ENCODE results near the gene MACO1. TPM values are rescaled to one million over a fixed set of nuclear protein-coding genes. Genes with fewer than 3 reads are reported as not detected.

MACO1 gene
- total RNA-seq, 1 experiment from 2014 or later = 9.8 TPM

DNA sequence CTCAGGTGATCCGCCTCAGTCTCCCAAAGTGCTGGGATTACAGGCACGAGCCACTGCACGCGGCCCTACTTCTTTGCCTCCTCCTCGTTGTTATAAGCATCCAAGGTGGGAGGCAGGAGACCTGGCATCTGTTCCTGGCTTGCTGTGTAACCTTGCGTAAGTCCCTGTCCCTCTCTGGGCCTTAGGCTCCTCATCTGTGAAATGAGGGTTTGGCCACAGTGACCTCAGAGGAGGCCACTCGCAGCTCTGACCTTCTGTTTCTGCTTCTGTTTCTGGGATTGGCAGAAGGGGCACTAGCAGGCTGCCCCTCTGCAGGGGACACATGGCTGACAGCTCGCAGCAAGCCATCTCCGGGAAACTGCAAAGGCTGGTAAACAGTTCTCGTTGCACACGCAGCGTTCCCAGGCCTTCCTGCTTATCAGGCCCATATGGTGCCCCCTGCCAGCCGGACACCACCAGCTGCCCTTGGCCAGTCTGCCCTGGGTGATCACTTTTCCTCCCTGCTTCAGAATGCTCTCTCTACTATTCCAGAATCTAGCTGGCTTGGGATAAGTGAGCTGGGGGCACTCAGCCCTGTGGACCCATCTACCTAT is 110.1 kb downstream of the MACO1 start:
- H4K20me1 ChIP-seq (ENCODE audit: insufficient read depth) = no peaks in the 10 kb centered on the region; the same call in 1 of the 2 replicates
- ATAC-seq = no peak
- H3K4me2 ChIP-seq (ENCODE audit: low read length) = no peak overlapping the region
- H2AFZ ChIP-seq (ENCODE audit: low read depth, low read length, poor library complexity, severe bottlenecking) = no peak overlapping the region
- no peak overlapping the region for H3K27ac ChIP-seq (ENCODE audit: low read depth, low read length)
- ChIA-PET RAD21 (ENCODE audit: low non-redundant PET in 1 of 2, low total read pairs in 2 of 2, uncharacterized antibody in 2 of 2, unreplicated experiment in 2 of 2) (no interaction called here), CTCF (no interaction called here), POLR2A (no interaction called here)
- peaks cover 15 to 28% of the 10 kb centered on the region in 2 experiments for H3K4me1 ChIP-seq (ENCODE audit: control insufficient read depth in 1 of 2, insufficient read depth in 2 of 2, low read length in 2 of 2)
- no peaks in the 10 kb centered on the region for H3K9me2 ChIP-seq (ENCODE audit: insufficient read depth)
- H3K9ac ChIP-seq (ENCODE audit: low read length) = no peak overlapping the region
- intact Hi-C loops (cut with micrococcal nuclease) = loop anchor here (10.0 kb wide), 1 partner anchor 454 kb away; the partner anchor contains the start of gene PAFAH2
- no peaks in the 10 kb centered on the region for H3K27me3 ChIP-seq (ENCODE audit: insufficient read depth, low read length)
- no peak for TF ChIP-seq POLR2A (IDR thresholded peaks at IDR 0.05; ENCODE audit: borderline replicate concordance, extremely low read depth, insufficient read depth, insufficient read length)
- no peak for TF ChIP-seq ZBTB33 (IDR thresholded peaks at IDR 0.05; ENCODE audit: extremely low read depth, insufficient replicate concordance, low read length)
- no peak overlapping the region for H3K4me3 ChIP-seq (replicated peaks in 1 of 2; ENCODE audit: low read depth in 1 of 2, low read length in 2 of 2)
- BruUV-seq (replicated peaks) = no TSS peak
- H3K36me3 ChIP-seq (ENCODE audit: control insufficient read depth in 1 of 2, insufficient read depth in 2 of 2, low read length in 2 of 2) = no peaks in the 10 kb centered on the region
- H3K9me3 ChIP-seq (ENCODE audit: control insufficient read depth in 1 of 2, insufficient read depth in 1 of 2, low read depth in 1 of 2, low read length in 2 of 2) = no peaks in the 10 kb centered on the region
- H3K79me2 ChIP-seq (ENCODE audit: insufficient read depth, low read length) = peaks cover 18% of the 10 kb centered on the region; the same call in 1 of the 2 replicates
- no peak for DNase-seq (ENCODE audit: low read depth, low spot score)

DNA sequence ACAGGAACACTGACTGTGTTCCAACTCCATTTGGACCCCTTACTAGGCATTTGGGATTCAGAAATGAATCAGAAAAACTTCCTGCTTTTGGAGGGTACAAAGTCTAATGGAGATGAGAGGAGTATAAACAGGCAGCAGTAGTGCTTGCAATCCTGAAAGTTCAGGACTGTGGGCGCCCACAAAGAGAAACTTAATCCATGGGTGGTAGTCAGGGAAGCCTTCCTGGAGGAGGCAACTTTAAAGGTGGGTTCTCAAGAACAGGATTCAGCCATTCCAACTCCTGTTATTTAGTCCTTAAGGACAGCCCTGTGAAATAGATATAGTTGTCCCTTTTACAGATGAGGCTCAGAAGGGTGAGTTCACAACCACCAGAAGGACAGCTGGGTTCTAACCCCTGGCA is 110.7 kb downstream of the MACO1 start:
- Histone ChIP-seq H3K9me3 (ENCODE audit: control insufficient read depth in 1 of 2, insufficient read depth in 1 of 2, low read depth in 1 of 2, low read length in 2 of 2) (no peaks in the 10 kb centered on the region), H4K20me1 (ENCODE audit: insufficient read depth) (no peaks in the 10 kb centered on the region; the same call in 1 of the 2 replicates), H3K4me3 (replicated peaks in 1 of 2; ENCODE audit: low read depth in 1 of 2, low read length in 2 of 2) (no peak overlapping the region), H3K9ac (ENCODE audit: low read length) (no peak overlapping the region), H3K27ac (ENCODE audit: low read depth, low read length) (no peak overlapping the region), H3K9me2 (ENCODE audit: insufficient read depth) (no peaks in the 10 kb centered on the region), H3K36me3 (ENCODE audit: control insufficient read depth in 1 of 2, insufficient read depth in 2 of 2, low read length in 2 of 2) (no peaks in the 10 kb centered on the region), H2AFZ (ENCODE audit: low read depth, low read length, poor library complexity, severe bottlenecking) (no peak overlapping the region), H3K4me2 (ENCODE audit: low read length) (no peak overlapping the region), H3K27me3 (ENCODE audit: insufficient read depth, low read length) (no peaks in the 10 kb centered on the region), H3K4me1 (ENCODE audit: control insufficient read depth in 1 of 2, insufficient read depth in 2 of 2, low read length in 2 of 2) (peaks cover 15 to 32% of the 10 kb centered on the region in 2 experiments), H3K79me2 (ENCODE audit: insufficient read depth, low read length) (peaks cover 23% of the 10 kb centered on the region)
- ATAC-seq (no peak), DNase-seq (ENCODE audit: low read depth, low spot score) (no peak)
- no TSS peak for BruUV-seq (replicated peaks)
- intact Hi-C loops (cut with micrococcal nuclease) = loop anchor here (10.0 kb wide), 1 partner anchor 453 kb away; the partner anchor contains the start of gene PAFAH2
- CTCF ChIA-PET = no interaction called here
- POLR2A ChIA-PET = no interaction called here
- RAD21 ChIA-PET (ENCODE audit: low non-redundant PET in 1 of 2, low total read pairs in 2 of 2, uncharacterized antibody in 2 of 2, unreplicated experiment in 2 of 2) = no interaction called here
- TF ChIP-seq EZH2 (IDR thresholded peaks at IDR 0.05) = no peak
- TF ChIP-seq REST (IDR thresholded peaks at IDR 0.05; ENCODE audit: low read depth) = no peak
- TF ChIP-seq ATF3 (IDR thresholded peaks at IDR 0.05) = no peak
- no peak for TF ChIP-seq EGR1 (IDR thresholded peaks at IDR 0.05; ENCODE audit: low read depth)
- no peak for TF ChIP-seq ELF1 (IDR thresholded peaks at IDR 0.05; ENCODE audit: borderline replicate concordance, low read depth)
- TF ChIP-seq ZFX (IDR thresholded peaks at IDR 0.05) = no peak
- TF ChIP-seq CTCF (IDR thresholded peaks at IDR 0.05 in 2 of 3, conservative IDR thresholded peaks at IDR 0.05 in 1 of 3; ENCODE audit: borderline replicate concordance in 1 of 3, insufficient read depth in 1 of 3, low read depth in 2 of 3, low read length in 2 of 3) = no peak
- TF ChIP-seq JUND (IDR thresholded peaks at IDR 0.05) = no peak
- TF ChIP-seq ZNF274 (IDR thresholded peaks at IDR 0.05; ENCODE audit: low read depth, low read length) = no peak
